Activated T-helper 1 cell treated with anti-CD3 and anti-CD28 coated beads, Interleukin-12 subunit alpha, Interleukin-12 subunit beta, Interleukin-2, Interleukin-4 antibody, amounts not matched to agents 30 ng/mL and 10 ng/mL and 1 ng/mL, durations not matched to agents 14 hours and 24 hours and 36 hours (primary cell): ENCODE results near the gene UPF1. TPM values are rescaled to one million over a fixed set of nuclear protein-coding genes. Genes with fewer than 3 reads are reported as not detected.
A peak's percentile ranks its signal among the peaks of the same experiment; 100 is the strongest.

Source experiments
- DNase-seq: peaks from one replicate; pipeline ENCODE4 v3.0.0; 2021; ENCODE audit warnings: low spot score
- H3K27ac Mint-ChIP-seq: one replicate; pipeline ENCODE4 v1.8.0; 2021; ENCODE audit warnings: mild to moderate bottlenecking, mixed read lengths
- H3K27me3 Mint-ChIP-seq: one replicate; pipeline ENCODE4 v1.8.0; 2022; ENCODE audit warnings: mild to moderate bottlenecking, moderate library complexity, mixed read lengths; ENCODE audit not compliant: insufficient read depth
- H3K36me3 Mint-ChIP-seq: one replicate; pipeline ENCODE4 v1.8.0; 2021; ENCODE audit warnings: low read depth, mixed read lengths
- H3K4me1 Mint-ChIP-seq: one replicate; pipeline ENCODE4 v1.8.0; 2021; ENCODE audit warnings: low read depth, mixed read lengths
- H3K4me3 Mint-ChIP-seq: one replicate; pipeline ENCODE4 v1.8.0; 2021; ENCODE audit warnings: mild to moderate bottlenecking, moderate library complexity, mixed read lengths
- H3K9me3 Mint-ChIP-seq: one replicate; pipeline ENCODE4 v1.8.0; 2021; ENCODE audit warnings: mixed read lengths
- intact Hi-C: fragments of 100-400 bp; cut with micrococcal nuclease; formaldehyde crosslinking; loops from one replicate; pipeline ENCODE4 v1.15.1; 2024
- total RNA-seq: library from RNA; stranded (reverse); gene quantifications from 2 replicates; pipeline ENCODE4 v1.2.3, GENCODE V29; 2022

Gene UPF1
- total RNA-seq, 1 donor from 2014 or later = 102 TPM

GRCh38 chr19:18848878-18849661, 17.3 kb downstream of the UPF1 start:
- intact Hi-C loops = loop anchor here (5.0 kb wide), 2 partner anchors 257 to 377 kb away; no protein-coding TSS in a partner anchor
- Mint-ChIP-seq H3K4me1 (peaks cover 38% of the 10 kb centered on the region), H3K4me3 (no peak overlapping the region), H3K36me3 (peaks cover 54% of the 10 kb centered on the region), H3K27me3 (no peaks in the 10 kb centered on the region), H3K9me3 (no peaks in the 10 kb centered on the region), H3K27ac (peak overlapping the region; percentile 53)
- no peak for DNase-seq

GRCh38 chr19:18849838-18850400, 18.2 kb downstream of the UPF1 start:
- intact Hi-C loops = loop anchor here (5.0 kb wide), 2 partner anchors 258 to 378 kb away; no protein-coding TSS in a partner anchor
- no peaks in the 10 kb centered on the region for H3K27me3 Mint-ChIP-seq
- no peaks in the 10 kb centered on the region for H3K9me3 Mint-ChIP-seq
- H3K4me1 Mint-ChIP-seq = peaks cover 29% of the 10 kb centered on the region
- H3K4me3 Mint-ChIP-seq = no peak overlapping the region
- peak overlapping the region; percentile 53 for H3K27ac Mint-ChIP-seq
- no peak for DNase-seq
- peaks cover 55% of the 10 kb centered on the region for H3K36me3 Mint-ChIP-seq

GRCh38 chr19:18850471-18851375, 19.0 kb downstream of the UPF1 start:
- Mint-ChIP-seq H3K4me1 (peaks cover 24% of the 10 kb centered on the region), H3K36me3 (peaks cover 60% of the 10 kb centered on the region), H3K27ac (no peak overlapping the region), H3K27me3 (no peaks in the 10 kb centered on the region), H3K9me3 (no peaks in the 10 kb centered on the region), H3K4me3 (no peak overlapping the region)
- DNase-seq = no peak
- intact Hi-C loops = no loop called here

- intact Hi-C loops = no loop called here
- no peak for DNase-seq
- H3K4me1 Mint-ChIP-seq = peaks cover 17% of the 10 kb centered on the region
- H3K27me3 Mint-ChIP-seq = no peaks in the 10 kb centered on the region
- H3K9me3 Mint-ChIP-seq = no peaks in the 10 kb centered on the region
- H3K36me3 Mint-ChIP-seq = peaks cover 60% of the 10 kb centered on the region
- H3K27ac Mint-ChIP-seq = no peak overlapping the region
- H3K4me3 Mint-ChIP-seq = no peak overlapping the region
These were observed 20.0 kb downstream of the UPF1 start for GRCh38 chr19:18851673-18852325.

- H3K9me3 Mint-ChIP-seq = no peaks in the 10 kb centered on the region
- H3K4me1 Mint-ChIP-seq = peaks cover 12% of the 10 kb centered on the region
- H3K27me3 Mint-ChIP-seq = no peaks in the 10 kb centered on the region
- H3K36me3 Mint-ChIP-seq = peaks cover 57% of the 10 kb centered on the region
- H3K4me3 Mint-ChIP-seq = no peak overlapping the region
- intact Hi-C loops = no loop called here
- no peak for DNase-seq
- H3K27ac Mint-ChIP-seq = no peak overlapping the region
These were observed 20.9 kb downstream of the UPF1 start for GRCh38 chr19:18852648-18853047.

GRCh38 chr19:18853755-18854427, 22.1 kb downstream of the UPF1 start:
- no peaks in the 10 kb centered on the region for H3K27me3 Mint-ChIP-seq
- H3K4me1 Mint-ChIP-seq = peaks cover 9% of the 10 kb centered on the region
- no peak for DNase-seq
- H3K27ac Mint-ChIP-seq = no peak overlapping the region
- H3K4me3 Mint-ChIP-seq = no peak overlapping the region
- intact Hi-C loops = no loop called here
- H3K36me3 Mint-ChIP-seq = peaks cover 51% of the 10 kb centered on the region
- no peaks in the 10 kb centered on the region for H3K9me3 Mint-ChIP-seq

- intact Hi-C loops = no loop called here
- peaks cover 44% of the 10 kb centered on the region for H3K36me3 Mint-ChIP-seq
These were observed 23.2 kb downstream of the UPF1 start for GRCh38 chr19:18854982-18855381.

GRCh38 chr19:18855647-18856384, 24.1 kb downstream of the UPF1 start:
- H3K27ac Mint-ChIP-seq = no peak overlapping the region
- H3K9me3 Mint-ChIP-seq = no peaks in the 10 kb centered on the region
- no peaks in the 10 kb centered on the region for H3K27me3 Mint-ChIP-seq
- no peak for DNase-seq
- H3K4me1 Mint-ChIP-seq = no peaks in the 10 kb centered on the region
- H3K4me3 Mint-ChIP-seq = no peak overlapping the region
- intact Hi-C loops = no loop called here
- H3K36me3 Mint-ChIP-seq = peaks cover 42% of the 10 kb centered on the region

More at GRCh38 chr19:18854982-18855381, 23.2 kb downstream of the UPF1 start:
- DNase-seq = no peak
- no peaks in the 10 kb centered on the region for H3K4me1 Mint-ChIP-seq
- no peak overlapping the region for H3K4me3 Mint-ChIP-seq
- H3K27ac Mint-ChIP-seq = no peak overlapping the region
- H3K27me3 Mint-ChIP-seq = no peaks in the 10 kb centered on the region
- H3K9me3 Mint-ChIP-seq = no peaks in the 10 kb centered on the region

- no peaks in the 10 kb centered on the region for H3K9me3 Mint-ChIP-seq
- H3K4me3 Mint-ChIP-seq = no peak overlapping the region
- H3K27me3 Mint-ChIP-seq = no peaks in the 10 kb centered on the region
- no peak overlapping the region for H3K27ac Mint-ChIP-seq
- H3K4me1 Mint-ChIP-seq = no peaks in the 10 kb centered on the region
- H3K36me3 Mint-ChIP-seq = peaks cover 42% of the 10 kb centered on the region
- intact Hi-C loops = no loop called here
- no peak for DNase-seq
These were observed 24.8 kb downstream of the UPF1 start for GRCh38 chr19:18856385-18857126.

- peaks cover 40% of the 10 kb centered on the region for H3K36me3 Mint-ChIP-seq
- H3K4me1 Mint-ChIP-seq = no peaks in the 10 kb centered on the region
- H3K4me3 Mint-ChIP-seq = no peak overlapping the region
- H3K27me3 Mint-ChIP-seq = no peaks in the 10 kb centered on the region
- H3K27ac Mint-ChIP-seq = no peak overlapping the region
- no peak for DNase-seq
- intact Hi-C loops = no loop called here
- no peaks in the 10 kb centered on the region for H3K9me3 Mint-ChIP-seq
These were observed 25.5 kb downstream of the UPF1 start for GRCh38 chr19:18857223-18857622.

GRCh38 chr19:18858906-18859646, 27.3 kb downstream of the UPF1 start:
- no peaks in the 10 kb centered on the region for H3K27me3 Mint-ChIP-seq
- H3K4me1 Mint-ChIP-seq = no peaks in the 10 kb centered on the region
- H3K4me3 Mint-ChIP-seq = no peak overlapping the region
- intact Hi-C loops = no loop called here
- H3K36me3 Mint-ChIP-seq = peaks cover 32% of the 10 kb centered on the region
- H3K9me3 Mint-ChIP-seq = no peaks in the 10 kb centered on the region
- no peak for DNase-seq
- H3K27ac Mint-ChIP-seq = no peak overlapping the region
